ENCODE measurements around the gene RESP18. TPM values are rescaled to one million over a fixed set of nuclear protein-coding genes. Genes with fewer than 3 reads are reported as not detected.

RESP18 gene
- polyA plus RNA-seq, 1 donor from 2014 or later: not detected

Small RNA genes lying within 50 kb of the gene (small RNA-seq; reads per million reads assigned to genes)
- gene AC053503.3: 0 reads per million in 3 experiments
- gene MIR153-1: 1.9 to 12.5 (median 2.7) reads per million in 3 experiments

Other genes starting within 250 kb of the RESP18 start
- gene NHEJ1, start 171.9 kb downstream of the RESP18 start, polyA plus RNA-seq: 10.7 and 12.7 TPM in 2 replicates
- 0.12 and 0.28 TPM in 2 replicates for gene SLC23A3, start 162.7 kb downstream of the RESP18 start, polyA plus RNA-seq
- 87.7 and 89.1 TPM in 2 replicates for gene CNPPD1, start 155.8 kb downstream of the RESP18 start, polyA plus RNA-seq
- 156 and 164 TPM in 2 replicates for gene RETREG2, start 154.5 kb downstream of the RESP18 start, polyA plus RNA-seq
- 73.6 and 101 TPM in 2 replicates for gene ZFAND2B, start 126.0 kb downstream of the RESP18 start, polyA plus RNA-seq
- 28.1 and 37.0 TPM in 2 replicates for gene ABCB6, start 113.8 kb downstream of the RESP18 start, polyA plus RNA-seq
- 25.6 and 26.2 TPM in 2 replicates for gene ATG9A, start 103.1 kb downstream of the RESP18 start, polyA plus RNA-seq
- 185 and 204 TPM in 2 replicates for gene ANKZF1, start 102.9 kb downstream of the RESP18 start, polyA plus RNA-seq
- gene GLB1L, start 87.3 kb downstream of the RESP18 start, polyA plus RNA-seq: 8.0 and 12.9 TPM in 2 replicates
- gene STK16, start 87.3 kb downstream of the RESP18 start, polyA plus RNA-seq: 64.9 and 96.5 TPM in 2 replicates
- not detected in 2 replicates for gene TUBA4B, start 79.5 kb downstream of the RESP18 start, polyA plus RNA-seq
- gene TUBA4A, start 78.8 kb downstream of the RESP18 start, polyA plus RNA-seq: 0.82 TPM in 1 of 2 replicates, not detected in the other
- gene DNAJB2, start 53.4 kb downstream of the RESP18 start, polyA plus RNA-seq: 145 and 172 TPM in 2 replicates
- gene PTPRN, start 23.3 kb downstream of the RESP18 start, polyA plus RNA-seq: 66.4 and 82.1 TPM in 2 replicates
- 11.9 and 16.7 TPM in 2 replicates for gene DNPEP, start 55.2 kb upstream of the RESP18 start, polyA plus RNA-seq
- gene DES, start 85.6 kb upstream of the RESP18 start, polyA plus RNA-seq: not detected in 2 replicates
- gene SPEG, start 102.1 kb upstream of the RESP18 start, polyA plus RNA-seq: 58.3 and 87.6 TPM in 2 replicates
- 16.9 and 20.4 TPM in 2 replicates for gene GMPPA, start 166.1 kb upstream of the RESP18 start, polyA plus RNA-seq
- gene ASIC4, start 181.7 kb upstream of the RESP18 start, polyA plus RNA-seq: 2.7 and 8.9 TPM in 2 replicates
- 24.3 and 28.6 TPM in 2 replicates for gene CHPF, start 211.1 kb upstream of the RESP18 start, polyA plus RNA-seq
- 39.3 and 44.0 TPM in 2 replicates for gene TMEM198, start 211.3 kb upstream of the RESP18 start, polyA plus RNA-seq
- 59.7 and 75.2 TPM in 2 replicates for gene OBSL1, start 238.8 kb upstream of the RESP18 start, polyA plus RNA-seq
- gene INHA, start 239.6 kb upstream of the RESP18 start, polyA plus RNA-seq: 2.7 and 5.6 TPM in 2 replicates